Endothelial cell of umbilical vein (primary cell): Measurements from ENCODE around the gene CLPTM1L. TPM values are rescaled to one million over a fixed set of nuclear protein-coding genes. Genes with fewer than 3 reads are reported as not detected.

Source experiments
- BruUV-seq: library from RNA; stranded (reverse); fragments of 400-500 nt; replicated peaks from 2 replicates; lab custom pipeline; 2021; lab: Mats Ljungman, UMichigan
- CTCF ChIA-PET: fragments of 300-600, 350-600 bp; sonication (Branson Sonifier 250); formaldehyde crosslinking; loops from one replicate; lab custom pipeline; 2021; ENCODE audit warnings: antibody characterized with exemption, inconsistent platforms; lab: Charles Lee
- POLR2A ChIA-PET: fragments of 300-600, 350-600 bp; sonication (Branson Sonifier 250); formaldehyde crosslinking; loops from one replicate; lab custom pipeline; 2021; ENCODE audit warnings: antibody characterized with exemption, inconsistent platforms; lab: Charles Lee
- DNase-seq: peaks from one replicate; pipeline ENCODE4 v3.0.0-alpha.2; 2011; ENCODE audit warnings: low read depth, low spot score
- FAIRE-seq: peaks from 2 replicates; lab custom pipeline; 2011; peaks lifted over from hg19 to GRCh38; lab: Jason Lieb, UNC
- H2AFZ ChIP-seq: 2 replicates; pipeline ENCODE4 v1.6.0; 2012; ENCODE audit warnings: low read depth, low read length, control low read depth, inconsistent platforms
- H3K27ac ChIP-seq: 2 replicates; pipeline ENCODE4 v1.5.1; 2011; ENCODE audit warnings: low read depth, mild to moderate bottlenecking, control low read depth, low read length, moderate library complexity; ENCODE audit not compliant: insufficient read depth
- H3K27me3 ChIP-seq, 2 experiments: 2 replicates each; pipeline versions ENCODE4 v1.6.0 to v1.6.1; 2011; ENCODE audit warnings: low read length in 2 of 2, mixed read lengths in 1 of 2; ENCODE audit not compliant: control insufficient read depth in 2 of 2, insufficient read depth in 2 of 2
- H3K36me3 ChIP-seq, 2 experiments: 2 replicates in 1 of 2; 3 replicates in 1 of 2; pipeline ENCODE4 v1.5.1; 2011; ENCODE audit warnings: low read length in 2 of 2, mild to moderate bottlenecking in 1 of 2, moderate library complexity in 1 of 2; ENCODE audit not compliant: control insufficient read depth in 2 of 2, insufficient read depth in 2 of 2; ENCODE audit errors: extremely low read depth in 1 of 2
- H3K4me1 ChIP-seq: 3 replicates; pipeline ENCODE4 v1.5.1; 2011; ENCODE audit warnings: mild to moderate bottlenecking, low read length; ENCODE audit not compliant: control insufficient read depth, insufficient read depth; ENCODE audit errors: extremely low read depth
- H3K4me2 ChIP-seq: 2 replicates; pipeline ENCODE4 v1.6.1; 2011; ENCODE audit warnings: low read length, control low read depth, mixed read lengths; ENCODE audit not compliant: insufficient read depth
- H3K4me3 ChIP-seq, 3 experiments: fragments of 200-600 bp in 1 of 3; sonication (generic), shearing (Covaris generic) in 1 of 3; replicated peaks in 1 of 3; 2 replicates each; pipeline ENCODE4 v1.5.1; 2011 to 2016; ENCODE audit warnings: control low read depth in 3 of 3, low read length in 3 of 3, mild to moderate bottlenecking in 2 of 3, inconsistent platforms in 1 of 3, low read depth in 1 of 3, moderate library complexity in 1 of 3; ENCODE audit not compliant: insufficient read depth in 1 of 3
- H3K79me2 ChIP-seq: 2 replicates; pipeline ENCODE4 v1.6.0; 2012; ENCODE audit warnings: low read length, inconsistent platforms; ENCODE audit not compliant: control insufficient read depth, insufficient read depth
- H3K9ac ChIP-seq: replicated peaks from 2 replicates; pipeline ENCODE3; 2011; ENCODE audit warnings: low read length, control low read depth; ENCODE audit not compliant: insufficient read depth; ENCODE audit errors: extremely low read depth
- H3K9me1 ChIP-seq: replicated peaks from 3 replicates; pipeline ENCODE4 v1.6.0; 2011; ENCODE audit warnings: mild to moderate bottlenecking, low read length; ENCODE audit not compliant: control insufficient read depth, insufficient read depth; ENCODE audit errors: extremely low read depth
- H3K9me3 ChIP-seq: replicated peaks from 2 replicates; pipeline ENCODE4 v1.5.1; 2012; ENCODE audit warnings: low read length, inconsistent platforms; ENCODE audit not compliant: control insufficient read depth, insufficient read depth
- H4K20me1 ChIP-seq: replicated peaks from 2 replicates; pipeline ENCODE3; 2011; ENCODE audit warnings: mild to moderate bottlenecking, low read length; ENCODE audit not compliant: control insufficient read depth, insufficient read depth; ENCODE audit errors: extremely low read depth
- EZH2 ChIP-seq: IDR thresholded peaks from 2 replicates; pipeline ENCODE4 v1.6.1; 2012; ENCODE audit warnings: borderline replicate concordance, low read depth, mild to moderate bottlenecking, moderate library complexity, low read length, inconsistent platforms; ENCODE audit not compliant: severe bottlenecking
- FOS ChIP-seq: IDR thresholded peaks from 2 replicates; pipeline ENCODE4 v1.6.1; 2011; ENCODE audit warnings: mild to moderate bottlenecking, low read length, moderate library complexity, borderline replicate concordance; ENCODE audit not compliant: insufficient read depth
- GATA2 ChIP-seq: IDR thresholded peaks from 2 replicates; pipeline ENCODE4 v1.7.0; 2011; ENCODE audit warnings: low read depth, mild to moderate bottlenecking, moderate library complexity, mixed read lengths, low read length; ENCODE audit not compliant: insufficient read length, insufficient read depth
- JUN ChIP-seq: IDR thresholded peaks from 2 replicates; pipeline ENCODE4 v1.6.1; 2011; ENCODE audit warnings: borderline replicate concordance, low read depth; ENCODE audit not compliant: insufficient read length, insufficient read depth
- MYC ChIP-seq: IDR thresholded peaks from one replicate; pipeline ENCODE4 v1.6.1; 2011; ENCODE audit warnings: mild to moderate bottlenecking, low read depth, low read length
- POLR2A ChIP-seq: IDR thresholded peaks from 2 replicates; pipeline ENCODE4 v1.6.1; 2012; ENCODE audit warnings: low read depth, mild to moderate bottlenecking, control low read depth, low read length
- POLR2AphosphoS5 ChIP-seq: IDR thresholded peaks from 2 replicates; pipeline ENCODE4 v1.6.1; 2012; ENCODE audit warnings: low read depth, mild to moderate bottlenecking, control low read depth, low read length, moderate library complexity; ENCODE audit not compliant: insufficient read depth
- dilution Hi-C: fragments of 300-500 bp; cut with MboI; formaldehyde crosslinking; loops from one replicate; pipeline ENCODE4 v1.15.0; 2019; ENCODE audit warnings: low sequenced_read_pairs; ENCODE audit not compliant: extremely low pct_ligation_motif_present
- intact Hi-C: fragments of 100-400 bp; cut with micrococcal nuclease; formaldehyde crosslinking; loops from one replicate; pipeline ENCODE4 v1.10.0; 2022
- polyA plus RNA-seq, 4 experiments: library from polyadenylated mRNA; depleted of rRNA in 3 of 4; stranded (reverse) in 3 of 4; unstranded in 1 of 4; fragments of >200 nt; gene quantifications; 2 replicates each; pipeline versions ENCODE4 v1.2.1 to v1.2.3, GENCODE V29; 2011 to 2012; ENCODE audit warnings: missing spikeins in 1 of 4
- total RNA-seq: library from RNA; stranded (reverse); gene quantifications from 2 replicates; pipeline ENCODE4 v1.2.3, GENCODE V29; 2021
- TF ChIP-seq, protein P1 (sequence below), 2 donors: IDR thresholded peaks; 1 replicate in 1 of 2; 2 replicates in 1 of 2; pipeline ENCODE4 v1.5.1; 2011; ENCODE audit warnings: low read length in 2 of 2, mild to moderate bottlenecking in 2 of 2, moderate library complexity in 2 of 2, control low read depth in 1 of 2, inconsistent platforms in 1 of 2, low read depth in 1 of 2; ENCODE audit not compliant: insufficient read depth in 1 of 2; ENCODE audit errors: extremely low read depth in 1 of 2
- TF ChIP-seq, protein P2 (sequence below): IDR thresholded peaks from 2 replicates; pipeline ENCODE4 v1.6.1; 2011; ENCODE audit not compliant: insufficient read depth, insufficient read length

CLPTM1L gene
- total and polyA plus RNA-seq, 2 donors (not counting 3 experiments of a cell fraction or from before 2014, with no cell fraction given) = 116 to 191 TPM

DNA sequence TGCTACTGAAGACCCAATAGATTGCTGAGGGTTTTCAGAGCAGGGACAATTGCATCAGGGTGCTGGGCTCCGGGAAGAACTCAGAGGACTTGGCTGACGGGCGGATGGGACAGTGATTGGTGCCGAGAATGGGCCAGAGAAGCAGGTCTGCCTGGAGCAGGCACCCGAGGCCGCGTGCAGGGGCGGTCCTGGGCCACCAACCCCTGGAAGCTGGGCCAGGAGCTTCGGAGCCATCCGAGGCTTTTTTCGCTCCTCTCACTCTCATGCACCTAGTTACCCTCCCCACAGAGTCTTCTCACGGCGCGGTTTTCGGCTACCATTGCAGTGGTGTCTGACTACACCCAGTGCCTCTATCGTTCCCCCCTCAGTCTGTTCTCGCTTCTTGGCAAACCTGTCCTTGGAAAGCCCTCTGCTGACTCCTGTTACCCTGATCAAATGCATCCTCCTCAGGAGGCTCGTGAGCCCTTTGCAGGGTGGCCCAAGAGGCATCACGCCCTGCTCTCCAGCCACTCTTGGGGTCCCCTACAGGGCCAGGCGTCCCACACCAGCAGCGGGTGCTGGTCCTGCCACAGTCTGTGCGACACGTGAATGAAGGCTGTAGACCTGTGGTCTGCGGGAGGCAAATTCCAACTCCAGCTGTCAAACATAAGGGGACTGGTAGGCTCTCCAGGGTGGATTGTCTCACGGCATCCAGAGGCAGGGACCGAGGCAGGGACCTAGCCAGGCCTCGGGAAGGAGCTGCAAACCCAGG lies 1.2 kb upstream of the CLPTM1L start:
- H3K9me3 ChIP-seq = no peaks in the 10 kb centered on the region
- ChIA-PET POLR2A (no interaction called here), CTCF (interaction anchor here (1.2 kb wide), 1 partner anchor 299 kb away, joined by 3 read pairs; no protein-coding TSS in a partner anchor)
- H3K9ac ChIP-seq = peak overlapping the region; percentile 97
- no peak for FAIRE-seq
- no peak for DNase-seq
- peaks cover 9% of the 10 kb centered on the region for H3K4me1 ChIP-seq
- no peak overlapping the region for H2AFZ ChIP-seq
- H4K20me1 ChIP-seq = no peaks in the 10 kb centered on the region
- dilution Hi-C loops = no loop called here
- H3K27ac ChIP-seq = no peak overlapping the region
- BruUV-seq = no TSS peak
- peak overlapping the region in 2 of 3 experiments; percentile 88 to 90 for H3K4me3 ChIP-seq
- intact Hi-C loops = loop anchor here (2.0 kb wide), 1 partner anchor 39 kb away; no protein-coding TSS in a partner anchor
- peaks cover 3 to 14% of the 10 kb centered on the region in 2 experiments for H3K36me3 ChIP-seq
- peak overlapping the region; percentile 76 for H3K4me2 ChIP-seq
- H3K79me2 ChIP-seq = peaks cover 16% of the 10 kb centered on the region
- H3K9me1 ChIP-seq = no peaks in the 10 kb centered on the region
- TF ChIP-seq GATA2 = no peak
- no peak for TF ChIP-seq EZH2
- no peak for TF ChIP-seq POLR2A
- TF ChIP-seq JUN = no peak
- TF ChIP-seq, protein P1, sequence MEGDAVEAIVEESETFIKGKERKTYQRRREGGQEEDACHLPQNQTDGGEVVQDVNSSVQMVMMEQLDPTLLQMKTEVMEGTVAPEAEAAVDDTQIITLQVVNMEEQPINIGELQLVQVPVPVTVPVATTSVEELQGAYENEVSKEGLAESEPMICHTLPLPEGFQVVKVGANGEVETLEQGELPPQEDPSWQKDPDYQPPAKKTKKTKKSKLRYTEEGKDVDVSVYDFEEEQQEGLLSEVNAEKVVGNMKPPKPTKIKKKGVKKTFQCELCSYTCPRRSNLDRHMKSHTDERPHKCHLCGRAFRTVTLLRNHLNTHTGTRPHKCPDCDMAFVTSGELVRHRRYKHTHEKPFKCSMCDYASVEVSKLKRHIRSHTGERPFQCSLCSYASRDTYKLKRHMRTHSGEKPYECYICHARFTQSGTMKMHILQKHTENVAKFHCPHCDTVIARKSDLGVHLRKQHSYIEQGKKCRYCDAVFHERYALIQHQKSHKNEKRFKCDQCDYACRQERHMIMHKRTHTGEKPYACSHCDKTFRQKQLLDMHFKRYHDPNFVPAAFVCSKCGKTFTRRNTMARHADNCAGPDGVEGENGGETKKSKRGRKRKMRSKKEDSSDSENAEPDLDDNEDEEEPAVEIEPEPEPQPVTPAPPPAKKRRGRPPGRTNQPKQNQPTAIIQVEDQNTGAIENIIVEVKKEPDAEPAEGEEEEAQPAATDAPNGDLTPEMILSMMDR (IDR thresholded peaks at IDR 0.05; ENCODE audit: extremely low read depth in 1 of 2, insufficient read depth in 1 of 2, low read depth in 1 of 2, low read length in 2 of 2) = no peak
- TF ChIP-seq MYC = no peak
- no peak for TF ChIP-seq POLR2AphosphoS5
- TF ChIP-seq FOS = no peak
- TF ChIP-seq, protein P2, sequence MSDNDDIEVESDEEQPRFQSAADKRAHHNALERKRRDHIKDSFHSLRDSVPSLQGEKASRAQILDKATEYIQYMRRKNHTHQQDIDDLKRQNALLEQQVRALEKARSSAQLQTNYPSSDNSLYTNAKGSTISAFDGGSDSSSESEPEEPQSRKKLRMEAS = no peak
- H3K27me3 ChIP-seq = no peaks in the 10 kb centered on the region
